IPS-18a (cell line): ENCODE measurements around the gene ABO.
"Not testable (repeated sequence)": the region's sequence is repeated elsewhere in the genome, so short reads cannot be mapped to it uniquely, and the experiment has no call there.

Experiments
- H3K27ac ChIP-seq: one replicate; pipeline ENCODE4 v1.5.1; 2013; ENCODE audit warnings: low read length
- H3K27me3 ChIP-seq: one replicate; pipeline ENCODE4 v1.6.1; 2013; ENCODE audit warnings: mild to moderate bottlenecking, low read length; ENCODE audit not compliant: control insufficient read depth, insufficient read depth
- H3K36me3 ChIP-seq: one replicate; pipeline ENCODE4 v1.6.1; 2013; ENCODE audit warnings: low read depth, low read length; ENCODE audit not compliant: control insufficient read depth
- H3K4me1 ChIP-seq: one replicate; pipeline ENCODE4 v1.6.1; 2013; ENCODE audit warnings: low read depth, low read length; ENCODE audit not compliant: control insufficient read depth
- H3K4me3 ChIP-seq: one replicate; pipeline ENCODE4 v1.5.1; 2013; ENCODE audit warnings: low read length
- H3K9ac ChIP-seq: one replicate; pipeline ENCODE4 v1.6.1; 2013; ENCODE audit warnings: mild to moderate bottlenecking, low read length, moderate library complexity
- H3K9me3 ChIP-seq: one replicate; pipeline ENCODE4 v1.6.1; 2013; ENCODE audit warnings: low read depth, low read length; ENCODE audit not compliant: control insufficient read depth

ABO gene

GRCh38 chr9:133226219-133227171 lies 48.5 kb downstream of the ABO start:
- Histone ChIP-seq H3K4me1 (no peaks in the 10 kb centered on the region), H3K9me3 (no peaks in the 10 kb centered on the region), H3K36me3 (no peaks in the 10 kb centered on the region), H3K27ac (no peak overlapping the region), H3K27me3 (no peaks in the 10 kb centered on the region), H3K4me3 (no peak overlapping the region), H3K9ac (no peak overlapping the region)

GRCh38 chr9:133225171-133226011 lies 49.6 kb downstream of the ABO start:
- Histone ChIP-seq H3K9me3 (no peaks in the 10 kb centered on the region), H3K4me3 (no peak overlapping the region), H3K27me3 (no peaks in the 10 kb centered on the region), H3K9ac (no peak overlapping the region), H3K27ac (no peak overlapping the region), H3K36me3 (no peaks in the 10 kb centered on the region), H3K4me1 (no peaks in the 10 kb centered on the region)

- no peak overlapping the region for H3K27ac ChIP-seq
- H3K9me3 ChIP-seq = no peaks in the 10 kb centered on the region
- H3K36me3 ChIP-seq = no peaks in the 10 kb centered on the region
- H3K9ac ChIP-seq = no peak overlapping the region
- no peaks in the 10 kb centered on the region for H3K4me1 ChIP-seq
- no peak overlapping the region for H3K4me3 ChIP-seq
- no peaks in the 10 kb centered on the region for H3K27me3 ChIP-seq
Measured at GRCh38 chr9:133224762-133225161, 50.2 kb downstream of the ABO start.

- not testable (repeated sequence) for H3K4me1 ChIP-seq
Measured at GRCh38 chr9:133223159-133223756, 51.7 kb downstream of the ABO start.

GRCh38 chr9:133221994-133222393 lies 53.0 kb downstream of the ABO start:
- not testable (repeated sequence) for H3K4me3 ChIP-seq, H3K9me3 ChIP-seq, H3K36me3 ChIP-seq, H3K4me1 ChIP-seq, H3K27ac ChIP-seq, H3K9ac ChIP-seq
- H3K27me3 ChIP-seq = peaks cover 19% of the 10 kb centered on the region

More at GRCh38 chr9:133223159-133223756, 51.7 kb downstream of the ABO start:
- H3K4me3 ChIP-seq, H3K9me3 ChIP-seq, H3K36me3 ChIP-seq, H3K9ac ChIP-seq, H3K27ac ChIP-seq, H3K27me3 ChIP-seq: not testable (repeated sequence)

- H3K36me3 ChIP-seq = no peaks in the 10 kb centered on the region
- no peak overlapping the region for H3K27ac ChIP-seq
- no peaks in the 10 kb centered on the region for H3K4me1 ChIP-seq
- H3K4me3 ChIP-seq = no peak overlapping the region
- H3K9ac ChIP-seq = no peak overlapping the region
- H3K9me3 ChIP-seq = no peaks in the 10 kb centered on the region
- H3K27me3 ChIP-seq = peaks cover 24% of the 10 kb centered on the region
Measured at GRCh38 chr9:133221177-133221809, 53.7 kb downstream of the ABO start.

GRCh38 chr9:133218049-133218975 lies 56.7 kb downstream of the ABO start:
- not testable (repeated sequence) for H3K27ac ChIP-seq, H3K9me3 ChIP-seq, H3K9ac ChIP-seq, H3K4me3 ChIP-seq, H3K4me1 ChIP-seq, H3K36me3 ChIP-seq
- peaks cover 24% of the 10 kb centered on the region for H3K27me3 ChIP-seq

GRCh38 chr9:133217333-133217988 lies 57.5 kb downstream of the ABO start:
- H3K36me3 ChIP-seq, H3K9ac ChIP-seq, H3K4me1 ChIP-seq, H3K4me3 ChIP-seq, H3K9me3 ChIP-seq, H3K27ac ChIP-seq: not testable (repeated sequence)
- H3K27me3 ChIP-seq = peaks cover 24% of the 10 kb centered on the region

- peaks cover 42% of the 10 kb centered on the region for H3K27me3 ChIP-seq
- not testable (repeated sequence) for H3K4me1 ChIP-seq, H3K36me3 ChIP-seq, H3K27ac ChIP-seq, H3K4me3 ChIP-seq, H3K9ac ChIP-seq, H3K9me3 ChIP-seq
Measured at GRCh38 chr9:133214276-133214675, 60.7 kb downstream of the ABO start.

- Histone ChIP-seq H3K9ac (no peak overlapping the region), H3K9me3 (no peaks in the 10 kb centered on the region), H3K36me3 (no peaks in the 10 kb centered on the region), H3K27me3 (peaks cover 23% of the 10 kb centered on the region), H3K4me3 (no peak overlapping the region), H3K27ac (no peak overlapping the region), H3K4me1 (no peaks in the 10 kb centered on the region)
Measured at GRCh38 chr9:133210609-133211008, 64.4 kb downstream of the ABO start.
